HL-60 (cell line): ENCODE measurements around the gene C1QTNF9.

ENCODE experiments used
- DNase-seq, 2 experiments: peaks; one replicate each; pipeline ENCODE4 v3.0.0-alpha.2; 2010 to 2020; ENCODE audit warnings: low read depth in 1 of 2, low spot score in 1 of 2
- H3K27ac ChIP-seq: fragments of 250-450 bp; sonication (Bioruptor Pico); replicated peaks from 2 replicates; pipeline ENCODE4 v1.5.1; 2020; ENCODE audit warnings: mild to moderate bottlenecking, moderate library complexity
- H3K27me3 ChIP-seq: fragments of 250-450 bp; sonication (Bioruptor Pico); 2 replicates; pipeline ENCODE4 v1.5.1; 2021; ENCODE audit warnings: mild to moderate bottlenecking, moderate library complexity; ENCODE audit not compliant: insufficient read depth, poor library complexity, severe bottlenecking
- H3K4me3 ChIP-seq: replicated peaks from 2 replicates; pipeline ENCODE4 v1.5.1; 2011; ENCODE audit warnings: mild to moderate bottlenecking, control low read depth, low read length; ENCODE audit not compliant: insufficient read depth
- CTCF ChIP-seq: IDR thresholded peaks from one replicate; pipeline ENCODE4 v1.5.1; 2011; ENCODE audit warnings: low read length, control low read depth, inconsistent platforms; ENCODE audit not compliant: insufficient read depth
- GABPA ChIP-seq: IDR thresholded peaks from 2 replicates; pipeline ENCODE4 v1.6.1; 2012; ENCODE audit warnings: low read depth
- POLR2AphosphoS5 ChIP-seq: IDR thresholded peaks from 2 replicates; pipeline ENCODE4 v1.6.1; 2012; ENCODE audit warnings: low read depth
- REST ChIP-seq: IDR thresholded peaks from 2 replicates; pipeline ENCODE4 v1.6.1; 2012; ENCODE audit warnings: low read depth; ENCODE audit not compliant: insufficient replicate concordance
- SPI1 ChIP-seq: IDR thresholded peaks from 2 replicates; pipeline ENCODE4 v1.6.1; 2012; ENCODE audit warnings: low read depth, mild to moderate bottlenecking, borderline replicate concordance

Gene C1QTNF9

DNA sequence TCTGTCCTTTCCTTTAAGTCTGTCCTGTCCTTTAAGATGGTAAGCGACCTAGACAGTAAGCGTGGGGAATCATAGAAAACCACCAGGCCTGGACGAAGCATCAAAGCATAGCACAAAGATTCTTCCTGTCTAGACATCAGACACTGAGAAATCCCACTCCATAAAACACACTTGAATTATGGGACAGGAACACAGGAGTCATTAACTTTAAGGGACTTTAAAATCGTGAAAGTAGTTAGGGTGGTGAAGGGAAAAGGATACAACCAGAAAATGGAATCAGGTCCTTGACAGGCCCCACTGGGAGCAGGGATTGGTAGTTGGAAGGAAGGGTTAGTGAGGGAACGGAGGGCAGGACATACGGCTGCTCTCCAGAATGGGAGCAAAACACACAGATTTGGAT, 31.6 kb upstream of the C1QTNF9 start:
- Histone ChIP-seq H3K27me3 (no peaks in the 10 kb centered on the region), H3K4me3 (no peak overlapping the region), H3K27ac (no peak overlapping the region)
- no peak for DNase-seq
- TF ChIP-seq CTCF (no peak), REST (no peak), POLR2AphosphoS5 (no peak), GABPA (no peak), SPI1 (no peak)

DNA sequence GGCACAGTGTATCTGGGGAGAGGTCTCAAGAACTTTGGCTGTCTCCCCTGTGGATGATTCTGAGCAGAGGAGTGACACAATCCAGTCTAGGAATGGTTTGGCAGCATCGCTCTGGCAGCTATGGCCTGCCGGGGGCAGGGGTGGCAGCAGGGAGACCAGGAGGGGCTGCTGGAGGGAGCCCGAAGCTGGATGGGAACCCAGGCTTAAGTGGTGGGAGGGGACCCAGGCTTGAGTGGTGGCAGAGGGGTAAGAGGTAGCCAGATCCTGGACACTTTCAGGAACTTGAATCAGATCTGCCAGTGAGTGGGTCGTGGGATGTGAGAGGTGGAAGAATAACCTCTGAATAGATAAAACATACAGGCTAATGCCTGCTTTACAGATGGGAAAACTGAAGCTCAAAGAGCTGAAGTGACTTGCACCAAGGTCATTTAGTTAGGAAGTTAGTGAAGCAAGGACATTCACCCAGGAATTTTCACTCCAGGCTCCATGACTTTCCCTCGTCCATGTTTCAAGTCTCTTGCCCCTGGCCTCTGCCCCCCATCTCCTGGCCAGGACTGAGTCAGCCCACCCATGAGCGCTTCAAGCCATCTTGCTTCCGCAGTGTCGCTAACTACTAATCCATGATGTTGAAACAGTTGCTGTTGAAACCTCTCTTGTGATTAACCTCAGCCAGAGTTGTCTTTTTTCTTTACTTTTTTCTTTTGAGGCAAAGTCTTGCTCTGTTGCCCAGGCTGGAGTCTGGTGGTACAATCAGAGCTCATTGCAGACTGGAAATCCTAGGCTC, 29.9 kb upstream of the C1QTNF9 start:
- TF ChIP-seq CTCF (no peak), REST (no peak), POLR2AphosphoS5 (no peak), SPI1 (no peak), GABPA (no peak)
- no peak for DNase-seq
- no peaks in the 10 kb centered on the region for H3K27me3 ChIP-seq
- H3K4me3 ChIP-seq: no peak overlapping the region
- no peak overlapping the region for H3K27ac ChIP-seq

GRCh38 chr13:24280720-24281119, 28.7 kb upstream of the C1QTNF9 start:
- Histone ChIP-seq H3K27me3 (no peaks in the 10 kb centered on the region), H3K27ac (no peak overlapping the region), H3K4me3 (no peak overlapping the region)
- DNase-seq: peak in 1 of 2 experiments; percentile 15
- TF ChIP-seq SPI1: no peak
- TF ChIP-seq POLR2AphosphoS5: no peak
- no peak for TF ChIP-seq GABPA
- no peak for TF ChIP-seq CTCF
- no peak for TF ChIP-seq REST
